Endothelial cell of umbilical vein (primary cell): ENCODE results near the gene TGFBI. TPM values are rescaled to one million over a fixed set of nuclear protein-coding genes. Genes with fewer than 3 reads are reported as not detected.

Experiments used
- BruUV-seq: library from RNA; stranded (reverse); fragments of 400-500 nt; replicated peaks from 2 replicates; lab custom pipeline; 2021; lab: Mats Ljungman, UMichigan
- CTCF ChIA-PET: fragments of 300-600, 350-600 bp; sonication (Branson Sonifier 250); formaldehyde crosslinking; loops from one replicate; lab custom pipeline; 2021; ENCODE audit warnings: antibody characterized with exemption, inconsistent platforms; lab: Charles Lee
- POLR2A ChIA-PET: fragments of 300-600, 350-600 bp; sonication (Branson Sonifier 250); formaldehyde crosslinking; loops from one replicate; lab custom pipeline; 2021; ENCODE audit warnings: antibody characterized with exemption, inconsistent platforms; lab: Charles Lee
- DNase-seq: peaks from one replicate; pipeline ENCODE4 v3.0.0-alpha.2; 2011; ENCODE audit warnings: low read depth, low spot score
- FAIRE-seq: peaks from 2 replicates; lab custom pipeline; 2011; peaks lifted over from hg19 to GRCh38; lab: Jason Lieb, UNC
- H2AFZ ChIP-seq: 2 replicates; pipeline ENCODE4 v1.6.0; 2012; ENCODE audit warnings: low read depth, low read length, control low read depth, inconsistent platforms
- H3K27ac ChIP-seq: 2 replicates; pipeline ENCODE4 v1.5.1; 2011; ENCODE audit warnings: low read depth, mild to moderate bottlenecking, control low read depth, low read length, moderate library complexity; ENCODE audit not compliant: insufficient read depth
- H3K27me3 ChIP-seq, 2 experiments: 2 replicates each; pipeline versions ENCODE4 v1.6.0 to v1.6.1; 2011; ENCODE audit warnings: low read length in 2 of 2, mixed read lengths in 1 of 2; ENCODE audit not compliant: control insufficient read depth in 2 of 2, insufficient read depth in 2 of 2
- H3K36me3 ChIP-seq, 2 experiments: 2 replicates in 1 of 2; 3 replicates in 1 of 2; pipeline ENCODE4 v1.5.1; 2011; ENCODE audit warnings: low read length in 2 of 2, mild to moderate bottlenecking in 1 of 2, moderate library complexity in 1 of 2; ENCODE audit not compliant: control insufficient read depth in 2 of 2, insufficient read depth in 2 of 2; ENCODE audit errors: extremely low read depth in 1 of 2
- H3K4me1 ChIP-seq: 3 replicates; pipeline ENCODE4 v1.5.1; 2011; ENCODE audit warnings: mild to moderate bottlenecking, low read length; ENCODE audit not compliant: control insufficient read depth, insufficient read depth; ENCODE audit errors: extremely low read depth
- H3K4me2 ChIP-seq: 2 replicates; pipeline ENCODE4 v1.6.1; 2011; ENCODE audit warnings: low read length, control low read depth, mixed read lengths; ENCODE audit not compliant: insufficient read depth
- H3K4me3 ChIP-seq, 3 experiments: fragments of 200-600 bp in 1 of 3; sonication (generic), shearing (Covaris generic) in 1 of 3; replicated peaks in 1 of 3; 2 replicates each; pipeline ENCODE4 v1.5.1; 2011 to 2016; ENCODE audit warnings: control low read depth in 3 of 3, low read length in 3 of 3, mild to moderate bottlenecking in 2 of 3, inconsistent platforms in 1 of 3, low read depth in 1 of 3, moderate library complexity in 1 of 3; ENCODE audit not compliant: insufficient read depth in 1 of 3
- H3K79me2 ChIP-seq: 2 replicates; pipeline ENCODE4 v1.6.0; 2012; ENCODE audit warnings: low read length, inconsistent platforms; ENCODE audit not compliant: control insufficient read depth, insufficient read depth
- H3K9ac ChIP-seq: replicated peaks from 2 replicates; pipeline ENCODE3; 2011; ENCODE audit warnings: low read length, control low read depth; ENCODE audit not compliant: insufficient read depth; ENCODE audit errors: extremely low read depth
- H3K9me1 ChIP-seq: replicated peaks from 3 replicates; pipeline ENCODE4 v1.6.0; 2011; ENCODE audit warnings: mild to moderate bottlenecking, low read length; ENCODE audit not compliant: control insufficient read depth, insufficient read depth; ENCODE audit errors: extremely low read depth
- H3K9me3 ChIP-seq: replicated peaks from 2 replicates; pipeline ENCODE4 v1.5.1; 2012; ENCODE audit warnings: low read length, inconsistent platforms; ENCODE audit not compliant: control insufficient read depth, insufficient read depth
- H4K20me1 ChIP-seq: replicated peaks from 2 replicates; pipeline ENCODE3; 2011; ENCODE audit warnings: mild to moderate bottlenecking, low read length; ENCODE audit not compliant: control insufficient read depth, insufficient read depth; ENCODE audit errors: extremely low read depth
- EZH2 ChIP-seq: IDR thresholded peaks from 2 replicates; pipeline ENCODE4 v1.6.1; 2012; ENCODE audit warnings: borderline replicate concordance, low read depth, mild to moderate bottlenecking, moderate library complexity, low read length, inconsistent platforms; ENCODE audit not compliant: severe bottlenecking
- FOS ChIP-seq: IDR thresholded peaks from 2 replicates; pipeline ENCODE4 v1.6.1; 2011; ENCODE audit warnings: mild to moderate bottlenecking, low read length, moderate library complexity, borderline replicate concordance; ENCODE audit not compliant: insufficient read depth
- GATA2 ChIP-seq: IDR thresholded peaks from 2 replicates; pipeline ENCODE4 v1.7.0; 2011; ENCODE audit warnings: low read depth, mild to moderate bottlenecking, moderate library complexity, mixed read lengths, low read length; ENCODE audit not compliant: insufficient read length, insufficient read depth
- JUN ChIP-seq: IDR thresholded peaks from 2 replicates; pipeline ENCODE4 v1.6.1; 2011; ENCODE audit warnings: borderline replicate concordance, low read depth; ENCODE audit not compliant: insufficient read length, insufficient read depth
- MYC ChIP-seq: IDR thresholded peaks from one replicate; pipeline ENCODE4 v1.6.1; 2011; ENCODE audit warnings: mild to moderate bottlenecking, low read depth, low read length
- POLR2A ChIP-seq: IDR thresholded peaks from 2 replicates; pipeline ENCODE4 v1.6.1; 2012; ENCODE audit warnings: low read depth, mild to moderate bottlenecking, control low read depth, low read length
- POLR2AphosphoS5 ChIP-seq: IDR thresholded peaks from 2 replicates; pipeline ENCODE4 v1.6.1; 2012; ENCODE audit warnings: low read depth, mild to moderate bottlenecking, control low read depth, low read length, moderate library complexity; ENCODE audit not compliant: insufficient read depth
- dilution Hi-C: fragments of 300-500 bp; cut with MboI; formaldehyde crosslinking; loops from one replicate; pipeline ENCODE4 v1.15.0; 2019; ENCODE audit warnings: low sequenced_read_pairs; ENCODE audit not compliant: extremely low pct_ligation_motif_present
- intact Hi-C: fragments of 100-400 bp; cut with micrococcal nuclease; formaldehyde crosslinking; loops from one replicate; pipeline ENCODE4 v1.10.0; 2022
- polyA plus RNA-seq, 4 experiments: library from polyadenylated mRNA; depleted of rRNA in 3 of 4; stranded (reverse) in 3 of 4; unstranded in 1 of 4; fragments of >200 nt; gene quantifications; 2 replicates each; pipeline versions ENCODE4 v1.2.1 to v1.2.3, GENCODE V29; 2011 to 2012; ENCODE audit warnings: missing spikeins in 1 of 4
- total RNA-seq: library from RNA; stranded (reverse); gene quantifications from 2 replicates; pipeline ENCODE4 v1.2.3, GENCODE V29; 2021
- TF ChIP-seq, protein P1 (sequence below): IDR thresholded peaks from 2 replicates; pipeline ENCODE4 v1.6.1; 2011; ENCODE audit not compliant: insufficient read depth, insufficient read length
- TF ChIP-seq, protein P2 (sequence below), 2 donors: IDR thresholded peaks; 1 replicate in 1 of 2; 2 replicates in 1 of 2; pipeline ENCODE4 v1.5.1; 2011; ENCODE audit warnings: low read length in 2 of 2, mild to moderate bottlenecking in 2 of 2, moderate library complexity in 2 of 2, control low read depth in 1 of 2, inconsistent platforms in 1 of 2, low read depth in 1 of 2; ENCODE audit not compliant: insufficient read depth in 1 of 2; ENCODE audit errors: extremely low read depth in 1 of 2

Gene TGFBI
- total and polyA plus RNA-seq, 2 donors (not counting 3 experiments of a cell fraction or from before 2014, with no cell fraction given) = 6.5 to 18.9 TPM

DNA sequence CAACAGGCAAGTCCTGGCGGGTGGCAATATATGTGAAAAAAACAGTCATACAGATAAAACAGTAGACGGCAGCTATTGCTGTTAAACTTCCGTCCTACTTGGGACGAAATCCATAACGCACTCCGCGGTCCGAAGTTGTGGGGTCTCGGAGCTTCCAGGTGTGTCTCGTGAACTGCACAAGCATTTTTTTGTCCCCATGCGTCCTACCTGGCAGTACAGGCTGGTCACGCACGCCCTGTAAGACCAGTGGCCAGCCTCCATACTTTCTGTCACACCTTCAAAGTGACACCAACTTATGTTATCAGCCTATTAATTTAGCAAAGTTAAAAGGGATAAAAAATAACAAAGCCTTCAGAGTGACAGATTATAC lies 51.3 kb downstream of the TGFBI start:
- peaks cover 15 to 30% of the 10 kb centered on the region in 2 experiments for H3K27me3 ChIP-seq
- H3K27ac ChIP-seq = no peak overlapping the region
- H3K4me3 ChIP-seq = peak overlapping the region; percentile 55 to 84 (median 64)
- no peak for TF ChIP-seq GATA2
- TF ChIP-seq EZH2 = no peak
- TF ChIP-seq FOS = no peak
- TF ChIP-seq MYC = no peak
- TF ChIP-seq, protein P1, sequence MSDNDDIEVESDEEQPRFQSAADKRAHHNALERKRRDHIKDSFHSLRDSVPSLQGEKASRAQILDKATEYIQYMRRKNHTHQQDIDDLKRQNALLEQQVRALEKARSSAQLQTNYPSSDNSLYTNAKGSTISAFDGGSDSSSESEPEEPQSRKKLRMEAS = no peak
- no peak for TF ChIP-seq POLR2AphosphoS5
- TF ChIP-seq JUN = no peak
- TF ChIP-seq, protein P2, sequence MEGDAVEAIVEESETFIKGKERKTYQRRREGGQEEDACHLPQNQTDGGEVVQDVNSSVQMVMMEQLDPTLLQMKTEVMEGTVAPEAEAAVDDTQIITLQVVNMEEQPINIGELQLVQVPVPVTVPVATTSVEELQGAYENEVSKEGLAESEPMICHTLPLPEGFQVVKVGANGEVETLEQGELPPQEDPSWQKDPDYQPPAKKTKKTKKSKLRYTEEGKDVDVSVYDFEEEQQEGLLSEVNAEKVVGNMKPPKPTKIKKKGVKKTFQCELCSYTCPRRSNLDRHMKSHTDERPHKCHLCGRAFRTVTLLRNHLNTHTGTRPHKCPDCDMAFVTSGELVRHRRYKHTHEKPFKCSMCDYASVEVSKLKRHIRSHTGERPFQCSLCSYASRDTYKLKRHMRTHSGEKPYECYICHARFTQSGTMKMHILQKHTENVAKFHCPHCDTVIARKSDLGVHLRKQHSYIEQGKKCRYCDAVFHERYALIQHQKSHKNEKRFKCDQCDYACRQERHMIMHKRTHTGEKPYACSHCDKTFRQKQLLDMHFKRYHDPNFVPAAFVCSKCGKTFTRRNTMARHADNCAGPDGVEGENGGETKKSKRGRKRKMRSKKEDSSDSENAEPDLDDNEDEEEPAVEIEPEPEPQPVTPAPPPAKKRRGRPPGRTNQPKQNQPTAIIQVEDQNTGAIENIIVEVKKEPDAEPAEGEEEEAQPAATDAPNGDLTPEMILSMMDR (IDR thresholded peaks at IDR 0.05; ENCODE audit: extremely low read depth in 1 of 2, insufficient read depth in 1 of 2, low read depth in 1 of 2, low read length in 2 of 2) = no peak
- TF ChIP-seq POLR2A = no peak
- POLR2A ChIA-PET = no interaction called here
- H3K4me1 ChIP-seq = peaks cover 13% of the 10 kb centered on the region
- H3K9me3 ChIP-seq = no peaks in the 10 kb centered on the region
- CTCF ChIA-PET = interaction anchor here (1.5 to 4.7 kb wide), 8 partner anchors 15 to 190 kb away, joined by 4 to 117 read pairs (median 10); no protein-coding TSS in a partner anchor
- H4K20me1 ChIP-seq = no peaks in the 10 kb centered on the region
- BruUV-seq = no TSS peak
- H3K4me2 ChIP-seq = peak overlapping the region; percentile 100
- H2AFZ ChIP-seq = peak overlapping the region; percentile 88
- H3K9ac ChIP-seq = peak overlapping the region; percentile 49
- no peaks in the 10 kb centered on the region for H3K9me1 ChIP-seq
- no peaks in the 10 kb centered on the region for H3K79me2 ChIP-seq
- no peaks in the 10 kb centered on the region for H3K36me3 ChIP-seq
- intact Hi-C loops = loop anchor here (2.0 kb wide), 1 partner anchor 95 kb away; no protein-coding TSS in a partner anchor
- FAIRE-seq (peak; percentile 8), DNase-seq (no peak)
- dilution Hi-C loops = no loop called here
